ENCODE measurements around the gene CXorf58. TPM values are rescaled to one million over a fixed set of nuclear protein-coding genes. Genes with fewer than 3 reads are reported as not detected.

Gene CXorf58
- total and polyA plus RNA-seq, 2 donors (not counting 3 experiments of a cell fraction or from before 2014, with no cell fraction given) = not detected

- dilution Hi-C loops (cut with MboI; ENCODE audit: extremely low pct_ligation_motif_present, low sequenced_read_pairs) = no loop called here
- no peaks in the 10 kb centered on the region for H3K9me1 ChIP-seq (replicated peaks; ENCODE audit: control insufficient read depth, extremely low read depth, insufficient read depth, low read length)
- H3K79me2 ChIP-seq (ENCODE audit: control insufficient read depth, insufficient read depth, low read length) = no peaks in the 10 kb centered on the region
- no peaks in the 10 kb centered on the region for H3K4me1 ChIP-seq (ENCODE audit: control insufficient read depth, extremely low read depth, insufficient read depth, low read length)
- CTCF ChIA-PET = no interaction called here
- no peak overlapping the region for H3K9ac ChIP-seq (replicated peaks; ENCODE audit: extremely low read depth, insufficient read depth, low read length)
- DNase-seq (ENCODE audit: low read depth, low spot score) (no peak), FAIRE-seq (no peak)
- H3K36me3 ChIP-seq (ENCODE audit: control insufficient read depth in 2 of 2, extremely low read depth in 1 of 2, insufficient read depth in 2 of 2, low read length in 2 of 2) = no peaks in the 10 kb centered on the region
- TF ChIP-seq MYC (IDR thresholded peaks at IDR 0.05; ENCODE audit: low read depth, low read length) (no peak), GATA2 (IDR thresholded peaks at IDR 0.05; ENCODE audit: insufficient read depth, insufficient read length, low read depth, low read length) (no peak), EZH2 (IDR thresholded peaks at IDR 0.05; ENCODE audit: borderline replicate concordance, low read depth, low read length, severe bottlenecking) (no peak), JUN (IDR thresholded peaks at IDR 0.05; ENCODE audit: borderline replicate concordance, insufficient read depth, insufficient read length, low read depth) (no peak), POLR2AphosphoS5 (IDR thresholded peaks at IDR 0.05; ENCODE audit: insufficient read depth, low read depth, low read length) (no peak), POLR2A (IDR thresholded peaks at IDR 0.05; ENCODE audit: low read depth, low read length) (no peak), MAX (IDR thresholded peaks at IDR 0.05; ENCODE audit: insufficient read depth, insufficient read length) (no peak)
- no peaks in the 10 kb centered on the region for H4K20me1 ChIP-seq (replicated peaks; ENCODE audit: control insufficient read depth, extremely low read depth, insufficient read depth, low read length)
- H3K27ac ChIP-seq (ENCODE audit: insufficient read depth, low read depth, low read length) = no peak overlapping the region
- no peaks in the 10 kb centered on the region for H3K9me3 ChIP-seq (replicated peaks; ENCODE audit: control insufficient read depth, insufficient read depth, low read length)
- POLR2A ChIA-PET = no interaction called here
- no peak overlapping the region for H3K4me2 ChIP-seq (ENCODE audit: insufficient read depth, low read length)
- no TSS peak for BruUV-seq (replicated peaks)
- no peak overlapping the region for H3K4me3 ChIP-seq (replicated peaks in 1 of 3; ENCODE audit: insufficient read depth in 1 of 3, low read depth in 1 of 3, low read length in 3 of 3)
- H3K27me3 ChIP-seq (ENCODE audit: control insufficient read depth in 2 of 2, insufficient read depth in 2 of 2, low read length in 2 of 2) = no peaks in the 10 kb centered on the region
- intact Hi-C loops (cut with micrococcal nuclease) = no loop called here
- no peak overlapping the region for H2AFZ ChIP-seq (ENCODE audit: low read depth, low read length)
Observed at GRCh38 chrX:23936180-23936579, 28.4 kb downstream of the CXorf58 start.

GRCh38 chrX:23937100-23937499, 29.3 kb downstream of the CXorf58 start:
- Histone ChIP-seq H4K20me1 (replicated peaks; ENCODE audit: control insufficient read depth, extremely low read depth, insufficient read depth, low read length) (no peaks in the 10 kb centered on the region), H3K27ac (ENCODE audit: insufficient read depth, low read depth, low read length) (no peak overlapping the region), H3K9me3 (replicated peaks; ENCODE audit: control insufficient read depth, insufficient read depth, low read length) (no peaks in the 10 kb centered on the region), H3K4me2 (ENCODE audit: insufficient read depth, low read length) (no peak overlapping the region), H3K4me1 (ENCODE audit: control insufficient read depth, extremely low read depth, insufficient read depth, low read length) (no peaks in the 10 kb centered on the region), H3K9ac (replicated peaks; ENCODE audit: extremely low read depth, insufficient read depth, low read length) (no peak overlapping the region), H3K36me3 (ENCODE audit: control insufficient read depth in 2 of 2, extremely low read depth in 1 of 2, insufficient read depth in 2 of 2, low read length in 2 of 2) (no peaks in the 10 kb centered on the region), H2AFZ (ENCODE audit: low read depth, low read length) (no peak overlapping the region), H3K27me3 (ENCODE audit: control insufficient read depth in 2 of 2, insufficient read depth in 2 of 2, low read length in 2 of 2) (no peaks in the 10 kb centered on the region), H3K79me2 (ENCODE audit: control insufficient read depth, insufficient read depth, low read length) (no peaks in the 10 kb centered on the region), H3K4me3 (replicated peaks in 1 of 3; ENCODE audit: insufficient read depth in 1 of 3, low read depth in 1 of 3, low read length in 3 of 3) (no peak overlapping the region), H3K9me1 (replicated peaks; ENCODE audit: control insufficient read depth, extremely low read depth, insufficient read depth, low read length) (no peaks in the 10 kb centered on the region)
- intact Hi-C loops (cut with micrococcal nuclease) = no loop called here
- TF ChIP-seq GATA2 (IDR thresholded peaks at IDR 0.05; ENCODE audit: insufficient read depth, insufficient read length, low read depth, low read length) (no peak), JUN (IDR thresholded peaks at IDR 0.05; ENCODE audit: borderline replicate concordance, insufficient read depth, insufficient read length, low read depth) (no peak), MYC (IDR thresholded peaks at IDR 0.05; ENCODE audit: low read depth, low read length) (no peak), FOS (IDR thresholded peaks at IDR 0.05; ENCODE audit: borderline replicate concordance, insufficient read depth, low read length) (no peak), CTCF (IDR thresholded peaks at IDR 0.05; ENCODE audit: extremely low read depth in 1 of 2, insufficient read depth in 1 of 2, low read depth in 1 of 2, low read length in 2 of 2) (no peak), EZH2 (IDR thresholded peaks at IDR 0.05; ENCODE audit: borderline replicate concordance, low read depth, low read length, severe bottlenecking) (no peak), POLR2AphosphoS5 (IDR thresholded peaks at IDR 0.05; ENCODE audit: insufficient read depth, low read depth, low read length) (no peak), POLR2A (IDR thresholded peaks at IDR 0.05; ENCODE audit: low read depth, low read length) (no peak), MAX (IDR thresholded peaks at IDR 0.05; ENCODE audit: insufficient read depth, insufficient read length) (no peak)
- dilution Hi-C loops (cut with MboI; ENCODE audit: extremely low pct_ligation_motif_present, low sequenced_read_pairs) = no loop called here
- no TSS peak for BruUV-seq (replicated peaks)
- FAIRE-seq (no peak), DNase-seq (ENCODE audit: low read depth, low spot score) (no peak)
- POLR2A ChIA-PET = no interaction called here
- CTCF ChIA-PET = interaction anchor here (1.6 kb wide), 1 partner anchor 117 kb away, joined by 7 read pairs; no protein-coding TSS in a partner anchor

Data from endothelial cell of umbilical vein (primary cell).